HepG2 (cell line): ENCODE data around the gene PATL2. TPM values are rescaled to one million over a fixed set of nuclear protein-coding genes. Genes with fewer than 3 reads are reported as not detected.

Experiments used
- ATF6 ChIP-seq: sonication (generic); formaldehyde crosslinking; conservative IDR thresholded peaks from 2 replicates; pipeline ENCODE4 v1.4.0; 2020; ENCODE audit warnings: missing genetic modification reagents
- BORCS8-MEF2B ChIP-seq: sonication (generic); formaldehyde crosslinking; IDR thresholded peaks from 2 replicates; pipeline ENCODE4 v1.8.0; 2022; ENCODE audit warnings: mild to moderate bottlenecking, missing genetic modification reagents
- CCDC6 ChIP-seq: sonication (generic); formaldehyde crosslinking; IDR thresholded peaks from 2 replicates; pipeline ENCODE4 v1.8.1; 2022; ENCODE audit warnings: mild to moderate bottlenecking, missing genetic modification reagents, moderate library complexity
- ETS1 ChIP-seq: sonication (generic); formaldehyde crosslinking; IDR thresholded peaks from 2 replicates; pipeline ENCODE4 v1.4.0; 2020; ENCODE audit warnings: missing genetic modification reagents
- GABPB1 ChIP-seq: IDR thresholded peaks from 2 replicates; pipeline ENCODE4 v1.6.1; 2016; ENCODE audit warnings: mild to moderate bottlenecking, missing genetic modification reagents, moderate library complexity, missing compliant biosample characterization
- KDM6A ChIP-seq: IDR thresholded peaks from 2 replicates; pipeline ENCODE4 v1.6.1; 2016; ENCODE audit warnings: low read depth
- MIER3 ChIP-seq: IDR thresholded peaks from 2 replicates; pipeline ENCODE4 v1.6.1; 2016; ENCODE audit warnings: missing compliant biosample characterization, borderline replicate concordance
- MYPOP ChIP-seq: sonication (generic); formaldehyde crosslinking; IDR thresholded peaks from 2 replicates; pipeline ENCODE4 v1.8.1; 2023; ENCODE audit warnings: mild to moderate bottlenecking, moderate library complexity, missing genetic modification reagents
- PHB2 ChIP-seq: fragments of 450-650 bp; IDR thresholded peaks from 2 replicates; pipeline ENCODE4 v1.6.1; 2018; ENCODE audit not compliant: partially characterized antibody
- SIX4 ChIP-seq: sonication (generic); formaldehyde crosslinking; IDR thresholded peaks from 2 replicates; pipeline ENCODE4 v1.4.0; 2020; ENCODE audit warnings: missing genetic modification reagents
- SKIL ChIP-seq: sonication (generic); formaldehyde crosslinking; IDR thresholded peaks from 2 replicates; pipeline ENCODE4 v1.8.0; 2022; ENCODE audit warnings: missing genetic modification reagents, mild to moderate bottlenecking, moderate library complexity, borderline replicate concordance
- ZBTB8A ChIP-seq: sonication (generic); formaldehyde crosslinking; IDR thresholded peaks from 2 replicates; pipeline ENCODE4 v1.4.0; 2020; ENCODE audit warnings: mild to moderate bottlenecking, low read depth, missing genetic modification reagents, borderline replicate concordance
- ZHX2 ChIP-seq, 2 experiments: sonication (generic) in 1 of 2; formaldehyde crosslinking in 1 of 2; IDR thresholded peaks; 2 replicates each; pipeline versions ENCODE4 v1.6.1 to v1.9.0; 2014 to 2022; ENCODE audit warnings: antibody characterized with exemption in 1 of 2, borderline replicate concordance in 1 of 2, inconsistent platforms in 1 of 2, low read depth in 1 of 2, missing genetic modification reagents in 1 of 2
- ZNF230 ChIP-seq: sonication (generic); formaldehyde crosslinking; IDR thresholded peaks from 2 replicates; pipeline ENCODE4 v1.4.0; 2020; ENCODE audit warnings: mild to moderate bottlenecking, missing genetic modification reagents
- ZNF335 ChIP-seq: sonication (generic); formaldehyde crosslinking; IDR thresholded peaks from 2 replicates; pipeline ENCODE4 v1.4.0; 2020; ENCODE audit warnings: missing genetic modification reagents
- ZNF432 ChIP-seq: sonication (generic); formaldehyde crosslinking; IDR thresholded peaks from 2 replicates; pipeline ENCODE4 v1.5.0; 2020; ENCODE audit warnings: missing genetic modification reagents, mild to moderate bottlenecking, borderline replicate concordance
- ZNF883 ChIP-seq: sonication (generic); formaldehyde crosslinking; IDR thresholded peaks from 2 replicates; pipeline ENCODE4 v1.5.1; 2020; ENCODE audit warnings: mild to moderate bottlenecking, missing genetic modification reagents; ENCODE audit errors: not compliant biosample characterization
- polyA plus RNA-seq, 8 experiments: library from polyadenylated mRNA; depleted of rRNA in 3 of 8; stranded (reverse) in 7 of 8; unstranded in 1 of 8; fragments of >200 nt; fragmentation: Illumina TruSeq in 4 of 8; extraction: Trizol in 4 of 8; gene quantifications; 2 replicates each; pipeline versions ENCODE4 v1.2.1 to v1.2.3, GENCODE V29; 2011 to 2016; ENCODE audit warnings: low read depth in 4 of 8, missing spikeins in 1 of 8, mixed read lengths in 1 of 8; ENCODE audit not compliant: insufficient read depth in 1 of 8
- total RNA-seq, 5 experiments: library from RNA; depleted of rRNA; stranded (reverse); fragments of >200 nt; fragmentation: Illumina TruSeq; extraction: Trizol; gene quantifications; 2 replicates each; pipeline ENCODE4 v1.2.3, GENCODE V29; 2016; ENCODE audit warnings: low read depth in 1 of 5

The PATL2 gene
- total and polyA plus RNA-seq, 2 of the 13 experiments (the other 11 are each of a cell fraction or from before 2014, with no cell fraction given) = 0.15 to 0.53 TPM

- TF ChIP-seq KDM6A (CRISPR knock-in tag) = no peak
- TF ChIP-seq ZNF335 = no peak
- no peak for TF ChIP-seq ZNF432
- no peak for TF ChIP-seq SIX4 (CRISPR knock-in tag)
- TF ChIP-seq ETS1 = no peak
- no peak for TF ChIP-seq MIER3 (CRISPR knock-in tag)
- no peak for TF ChIP-seq ZNF230
- TF ChIP-seq SKIL = no peak
- TF ChIP-seq ZNF883 (CRISPR knock-in tag) = no peak
- TF ChIP-seq PHB2 = no peak
- peak; percentile 79 for TF ChIP-seq CCDC6 (CRISPR knock-in tag)
- no peak for TF ChIP-seq ZHX2 (IDR thresholded peaks at IDR 0.05; ENCODE audit: low read depth)
- no peak for TF ChIP-seq ZHX2 (CRISPR knock-in tag; IDR thresholded peaks at IDR 0.05; ENCODE audit: borderline replicate concordance)
- TF ChIP-seq ZBTB8A (CRISPR knock-in tag) = no peak
- no peak for TF ChIP-seq ATF6
- TF ChIP-seq BORCS8-MEF2B (CRISPR knock-in tag) = peak; percentile 34; the same call in 1 of the 2 replicates
- no peak; the same call in 1 of the 2 replicates for TF ChIP-seq MYPOP (CRISPR knock-in tag)
- TF ChIP-seq GABPB1 = peak; percentile 23; the same call in 1 of the 2 replicates
These were observed 721 bp upstream of the PATL2 start (continued) for GRCh38 chr15:44711743-44712345.
